HG03571 (cell line): ENCODE results near the gene TUG1.

Source experiments
- ATAC-seq: cut with Tn5 transposase; IDR thresholded peaks from one replicate; pipeline ENCODE4 v1.9.1; 2021; ENCODE audit not compliant: unreplicated experiment

Gene TUG1

GRCh38 chr22:30947173-30947815 lies 21.8 kb upstream of the TUG1 start:
- no peak for ATAC-seq

- no peak for ATAC-seq
These were observed 21.1 kb upstream of the TUG1 start for GRCh38 chr22:30947816-30948454.

- ATAC-seq = no peak
These were observed 20.1 kb upstream of the TUG1 start for GRCh38 chr22:30948930-30949342.

GRCh38 chr22:30949934-30950660 lies 19.0 kb upstream of the TUG1 start:
- ATAC-seq = no peak

GRCh38 chr22:30953206-30953605 lies 15.9 kb upstream of the TUG1 start:
- no peak for ATAC-seq

- no peak for ATAC-seq
These were observed 13.9 kb upstream of the TUG1 start for GRCh38 chr22:30955153-30955552.

- no peak for ATAC-seq
These were observed 4.2 kb upstream of the TUG1 start for GRCh38 chr22:30964858-30965257.

GRCh38 chr22:30968015-30968923 lies 796 bp upstream of the TUG1 start, which contains the start of gene MORC2:
Gene MORC2 (minus strand): TSS chr22:30968774. CDS start chr22:30967889, 885 bp downstream.
- no peak for ATAC-seq

GRCh38 chr22:30969532-30970355 lies 679 bp downstream of the TUG1 start:
- ATAC-seq = peak; percentile 40

- no peak for ATAC-seq
These were observed 1.3 kb downstream of the TUG1 start for GRCh38 chr22:30970356-30970746.

- ATAC-seq = no peak
These were observed 9.4 kb downstream of the TUG1 start for GRCh38 chr22:30978304-30978962.

GRCh38 chr22:30979932-30980331 lies 10.9 kb downstream of the TUG1 start:
- ATAC-seq = no peak

- ATAC-seq = no peak
These were observed 13.4 kb downstream of the TUG1 start for GRCh38 chr22:30982512-30982911.

- ATAC-seq = no peak
These were observed 15.3 kb downstream of the TUG1 start for GRCh38 chr22:30984317-30984716.

- ATAC-seq = no peak
These were observed 16.6 kb downstream of the TUG1 start for GRCh38 chr22:30985561-30986208.

- ATAC-seq = no peak
These were observed 20.4 kb downstream of the TUG1 start for GRCh38 chr22:30989474-30989873.

GRCh38 chr22:30990690-30991089 lies 21.6 kb downstream of the TUG1 start:
- ATAC-seq = no peak

- ATAC-seq = no peak
These were observed 23.5 kb downstream of the TUG1 start for GRCh38 chr22:30992565-30992964.

GRCh38 chr22:30994960-30995359 lies 25.9 kb downstream of the TUG1 start:
- no peak for ATAC-seq
